MV-4-11 (cell line): Measurements from ENCODE around the gene IL16.
A peak's percentile ranks its signal among the peaks of the same experiment; 100 is the strongest.
"Not testable (repeated sequence)": the region's sequence is repeated elsewhere in the genome, so short reads cannot be mapped to it uniquely, and the experiment has no call there.

ENCODE experiments used
- DNase-seq: peaks from one replicate; lab custom pipeline; 2025; lab: John Stamatoyannopoulos, UW

IL16 gene

GRCh38 chr15:81196576-81197254 lies at the start of gene IL16:
TSS of gene IL16 (plus strand) at chr15:81196879. CDS start at chr15:81225400, 28,521 bp downstream.
- no peak for DNase-seq

DNA sequence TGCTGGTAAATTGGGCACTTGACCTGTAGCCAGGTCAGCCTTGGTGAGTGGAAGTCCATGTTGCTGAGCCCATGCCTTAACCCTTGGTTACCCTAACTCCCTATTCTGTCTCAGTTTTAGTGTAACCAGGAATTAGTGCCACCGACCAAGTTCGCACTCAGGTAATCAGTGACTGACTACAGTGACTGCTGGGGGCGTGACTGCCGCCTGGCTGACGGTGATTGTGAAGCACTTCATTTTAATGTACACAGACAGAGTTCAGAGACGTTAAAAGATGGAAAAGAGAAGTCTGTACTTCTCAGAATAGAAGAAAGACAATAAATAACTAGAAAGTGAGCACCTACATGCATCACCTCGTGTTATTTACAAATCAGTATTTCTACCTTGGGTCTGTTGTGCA lies 45.3 kb upstream of the IL16 start:
- no peak for DNase-seq

DNA sequence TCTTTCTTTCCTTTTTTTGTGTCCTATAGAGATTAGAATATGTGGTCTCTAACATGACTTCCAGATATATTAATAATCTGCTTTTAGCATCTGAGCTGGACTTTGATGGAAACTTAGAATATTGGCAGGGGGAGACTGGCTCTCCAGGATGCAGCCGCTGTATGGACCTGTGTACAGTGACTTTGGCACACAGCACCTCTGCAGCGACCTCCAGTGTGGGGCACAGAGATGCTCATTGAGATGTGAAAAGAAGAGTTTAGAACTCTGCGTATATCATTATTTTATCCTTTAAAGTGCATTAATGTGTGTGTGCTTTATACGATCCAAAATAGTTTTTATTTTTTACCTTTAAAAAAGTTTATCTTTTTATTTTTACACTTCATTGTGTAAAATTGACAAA lies 44.3 kb upstream of the IL16 start:
- DNase-seq = no peak

- no peak for DNase-seq
Measured at GRCh38 chr15:81152799-81153198, 43.9 kb upstream of the IL16 start.

GRCh38 chr15:81155375-81156218 lies 41.1 kb upstream of the IL16 start:
- peak; percentile 69 for DNase-seq

DNA sequence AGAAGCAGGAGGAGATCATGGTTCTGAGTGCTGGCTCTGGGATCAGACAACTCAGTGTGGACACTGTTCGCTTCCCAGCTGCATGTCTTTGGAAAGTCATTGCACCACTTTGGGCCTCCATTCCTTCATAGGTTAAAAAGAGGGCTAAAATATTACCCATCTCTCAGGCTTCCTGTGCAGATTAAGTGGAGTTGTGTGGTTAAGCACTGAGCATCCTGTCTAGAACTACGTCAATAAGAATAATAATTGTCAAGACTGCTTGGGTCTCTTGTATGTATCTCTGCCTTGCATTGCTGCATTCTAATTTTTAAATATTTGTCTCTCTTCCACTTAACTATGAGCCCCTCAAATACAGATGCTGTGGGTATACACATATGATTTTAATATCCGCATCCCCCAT lies 40.4 kb upstream of the IL16 start:
- no peak for DNase-seq

- no peak for DNase-seq
Measured at GRCh38 chr15:81157195-81157938, 39.3 kb upstream of the IL16 start.

- DNase-seq = no peak
Measured at GRCh38 chr15:81157939-81158223, 38.8 kb upstream of the IL16 start.

GRCh38 chr15:81158561-81158960 lies 38.1 kb upstream of the IL16 start:
- not testable (repeated sequence) for DNase-seq

DNA sequence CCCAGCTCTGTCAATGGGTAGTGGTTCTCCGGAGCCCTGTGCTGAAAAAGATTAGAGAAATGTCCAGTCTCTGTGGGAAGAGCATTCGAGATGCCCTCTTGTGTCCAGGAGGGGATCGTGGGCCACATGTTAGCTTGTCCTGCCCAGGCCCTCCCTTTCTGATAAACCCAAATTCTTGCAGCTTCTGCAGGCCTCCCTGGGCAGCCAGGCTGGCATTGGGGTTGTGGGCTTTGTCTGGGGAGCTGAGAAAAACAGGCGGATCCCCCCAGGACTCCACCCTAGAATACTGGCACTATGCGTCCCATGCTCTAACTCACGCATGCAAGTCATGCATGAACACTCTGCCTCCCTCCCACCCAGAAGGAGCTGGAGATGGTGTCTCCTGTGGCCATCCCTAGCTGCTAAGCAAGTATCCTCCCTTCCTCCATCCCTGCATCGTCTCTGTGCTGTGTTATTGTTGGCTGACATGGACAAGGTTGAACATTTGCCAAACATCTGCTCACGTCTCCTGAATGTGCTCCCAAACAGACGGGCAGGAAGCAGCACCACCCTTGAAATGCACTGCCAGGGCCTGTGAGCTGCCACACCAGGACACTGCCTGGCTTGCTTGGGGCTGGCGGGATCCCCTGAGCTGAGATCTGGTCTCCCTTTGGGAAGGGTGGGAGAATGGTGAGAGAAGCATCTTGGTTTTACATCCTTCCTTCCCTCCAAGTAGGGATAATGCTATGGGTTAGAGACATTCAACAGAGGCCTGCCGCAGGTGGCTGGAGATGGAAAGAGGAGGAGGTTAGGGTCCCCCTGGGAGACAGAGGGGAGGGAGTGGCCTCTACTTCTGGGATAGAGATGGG lies 36.1 kb upstream of the IL16 start:
- DNase-seq = no peak

DNA sequence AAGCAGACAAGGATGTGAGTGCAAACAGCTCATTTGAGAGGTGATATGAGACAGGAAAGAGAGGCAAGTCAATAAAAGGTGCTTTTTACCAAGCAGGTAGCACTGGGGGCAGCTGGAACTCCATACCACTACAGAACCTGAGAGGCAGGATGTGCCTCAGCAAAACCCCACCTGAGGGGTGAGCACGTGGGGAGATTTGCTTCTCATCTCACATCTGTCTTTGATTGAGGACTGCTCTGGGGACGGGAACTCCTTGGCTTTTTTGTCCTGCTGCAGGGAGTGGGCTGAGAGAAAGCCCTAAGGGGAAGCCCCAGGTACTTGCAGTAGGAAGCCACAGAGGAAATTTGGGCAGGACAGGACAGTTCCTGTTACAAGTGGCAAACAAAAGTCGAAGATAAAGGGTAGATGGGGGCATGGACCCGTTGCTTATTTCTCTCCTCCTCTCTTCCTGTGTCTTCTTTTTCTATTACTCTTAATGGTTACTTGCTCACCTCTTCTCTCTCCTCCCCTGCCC lies 35.5 kb upstream of the IL16 start:
- DNase-seq = no peak

- no peak for DNase-seq
Measured at GRCh38 chr15:81161851-81162250, 34.8 kb upstream of the IL16 start.

DNA sequence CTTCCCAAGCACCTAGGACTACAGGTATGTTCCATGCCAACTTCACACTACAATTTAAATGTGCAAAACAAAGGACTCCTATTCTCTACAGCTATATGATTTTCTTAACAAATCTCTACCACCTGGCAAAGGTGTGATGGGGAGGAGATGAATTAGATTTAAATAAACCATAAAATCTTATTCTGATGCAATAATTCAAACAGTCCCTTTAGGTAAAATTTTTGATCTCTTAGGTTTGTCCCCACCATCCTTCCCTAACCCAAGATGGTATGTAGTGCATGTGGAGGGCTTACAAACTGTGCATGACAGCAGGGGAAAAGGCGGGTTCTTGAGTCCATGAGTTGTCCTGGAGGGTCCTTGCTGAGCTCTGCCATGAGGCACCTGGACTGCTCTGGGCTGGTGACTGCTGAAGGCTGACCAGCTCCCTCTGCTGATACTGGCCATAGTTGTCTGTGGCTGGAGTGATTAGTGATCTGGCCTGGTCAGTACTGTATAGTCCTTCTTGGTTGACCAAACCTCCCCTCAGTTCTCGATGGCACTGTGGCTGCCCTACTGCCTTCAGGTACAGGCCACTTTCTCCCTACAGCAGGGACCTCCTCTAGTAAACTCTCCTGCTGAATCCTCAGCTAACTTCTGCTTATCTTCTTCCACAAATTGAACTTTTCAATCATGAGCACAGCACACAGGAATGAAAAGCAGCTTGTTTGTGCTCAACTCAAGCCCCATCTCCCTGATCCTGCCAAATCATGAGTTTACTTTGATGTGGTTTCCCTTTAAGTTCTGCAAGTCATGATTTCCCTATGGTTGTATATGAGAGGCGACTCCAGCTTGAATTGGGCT lies 32.5 kb upstream of the IL16 start:
- DNase-seq = no peak

- no peak for DNase-seq
Measured at GRCh38 chr15:81165535-81165934, 31.1 kb upstream of the IL16 start.

DNA sequence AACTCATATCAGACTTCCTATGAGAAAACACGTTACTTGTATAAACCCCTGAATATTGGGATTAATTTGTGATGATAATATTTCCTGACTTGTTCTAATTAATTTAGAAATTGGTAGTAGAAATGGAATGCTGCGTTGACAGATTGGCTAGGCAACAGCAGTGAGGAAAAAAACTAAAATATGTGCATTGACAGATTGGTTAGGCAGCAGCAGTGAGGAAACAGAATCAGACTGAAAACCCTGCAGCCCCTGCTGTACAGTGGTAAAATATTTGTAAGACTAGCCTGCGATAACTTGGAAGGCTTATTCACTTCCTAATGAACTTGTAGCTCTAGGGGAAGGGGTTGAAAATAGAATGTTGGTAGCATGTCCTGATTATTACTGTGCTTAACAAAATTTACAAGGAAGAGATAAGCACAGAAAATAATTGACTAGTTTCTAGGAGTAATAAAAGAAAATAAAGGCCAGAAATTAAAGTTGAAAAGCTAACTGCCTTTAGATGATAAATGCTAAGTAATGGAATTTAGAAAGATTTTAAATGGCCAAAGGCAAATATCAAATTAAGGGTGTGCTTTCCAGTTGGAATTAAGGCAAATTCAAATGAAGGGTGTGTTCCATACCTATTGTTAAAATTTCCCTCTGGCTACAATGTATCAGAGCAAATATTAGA lies 29.9 kb upstream of the IL16 start:
- DNase-seq = no peak

DNA sequence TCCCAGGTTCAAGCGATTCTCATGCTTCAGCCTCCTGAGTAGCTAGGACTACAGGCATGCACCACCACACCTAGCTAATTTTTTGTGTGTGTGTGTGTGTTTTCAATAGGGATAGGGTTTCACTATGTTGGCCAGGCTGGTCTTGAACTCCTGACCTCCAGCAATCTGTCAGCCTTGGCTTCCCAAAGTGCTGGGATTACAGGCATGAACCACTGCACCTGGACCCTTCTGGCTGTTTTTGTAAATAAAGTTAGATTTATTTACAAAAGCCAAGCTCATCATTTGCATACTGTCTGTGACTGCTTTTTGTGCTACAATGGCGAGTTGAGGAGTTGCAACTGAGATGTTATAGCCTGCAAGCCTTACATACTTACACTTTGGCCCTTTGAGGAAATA lies 28.6 kb upstream of the IL16 start:
- no peak for DNase-seq

DNA sequence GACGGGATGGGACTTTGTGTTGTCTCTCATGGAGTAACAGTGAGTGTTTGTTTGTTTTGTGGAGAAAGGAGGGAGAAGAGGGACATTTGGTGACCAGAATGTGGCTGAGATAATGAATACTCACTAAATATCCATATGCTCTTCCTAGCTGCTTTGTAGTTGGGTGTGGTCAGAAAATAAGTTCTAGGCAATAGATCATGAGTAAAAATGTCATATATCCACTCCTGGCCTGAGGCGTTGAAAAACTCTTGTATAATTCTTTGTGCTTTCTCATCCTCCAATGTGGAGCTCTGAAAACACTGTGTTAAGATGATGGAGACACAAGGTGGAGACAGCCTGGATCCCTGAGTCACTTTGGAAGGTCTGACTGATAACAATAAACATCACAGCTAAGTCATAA lies 28.0 kb upstream of the IL16 start:
- no peak for DNase-seq

DNA sequence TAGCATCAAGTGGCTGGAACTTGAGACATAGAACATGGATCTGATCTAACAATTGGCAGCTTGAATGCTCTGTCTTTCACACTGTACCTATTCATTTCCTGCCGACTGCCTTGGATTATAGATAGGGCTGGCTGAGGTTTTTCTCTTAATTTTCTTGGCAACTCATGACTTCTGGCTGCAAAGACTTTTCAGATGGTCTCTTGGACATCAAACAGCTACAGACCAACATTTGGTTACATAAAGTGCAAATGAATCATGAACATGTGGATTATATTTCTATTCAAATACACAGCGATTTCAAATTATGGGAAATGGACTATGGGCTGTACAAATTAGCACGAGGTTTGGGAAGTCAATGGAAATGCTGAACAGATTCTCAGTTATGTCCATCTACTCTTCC lies 26.2 kb upstream of the IL16 start:
- DNase-seq = no peak

DNA sequence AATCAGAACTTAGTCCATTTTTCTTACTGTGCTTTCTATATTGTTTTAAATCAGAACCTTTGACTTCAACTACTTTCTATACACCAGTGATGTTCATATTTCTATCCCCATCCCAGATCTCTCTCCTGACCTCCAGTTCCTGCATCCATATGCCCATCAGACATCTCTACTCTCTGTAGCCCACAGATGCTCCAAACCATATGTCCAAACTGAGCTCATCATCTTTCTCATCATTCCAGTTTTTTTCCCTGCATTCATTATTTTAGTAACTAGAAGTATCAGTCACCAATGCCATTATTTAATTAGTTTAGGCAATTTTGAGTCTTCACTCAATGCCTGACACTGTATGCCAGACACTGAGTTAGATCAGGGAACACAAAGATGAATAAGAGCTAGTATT lies 25.4 kb upstream of the IL16 start:
- DNase-seq = no peak

DNA sequence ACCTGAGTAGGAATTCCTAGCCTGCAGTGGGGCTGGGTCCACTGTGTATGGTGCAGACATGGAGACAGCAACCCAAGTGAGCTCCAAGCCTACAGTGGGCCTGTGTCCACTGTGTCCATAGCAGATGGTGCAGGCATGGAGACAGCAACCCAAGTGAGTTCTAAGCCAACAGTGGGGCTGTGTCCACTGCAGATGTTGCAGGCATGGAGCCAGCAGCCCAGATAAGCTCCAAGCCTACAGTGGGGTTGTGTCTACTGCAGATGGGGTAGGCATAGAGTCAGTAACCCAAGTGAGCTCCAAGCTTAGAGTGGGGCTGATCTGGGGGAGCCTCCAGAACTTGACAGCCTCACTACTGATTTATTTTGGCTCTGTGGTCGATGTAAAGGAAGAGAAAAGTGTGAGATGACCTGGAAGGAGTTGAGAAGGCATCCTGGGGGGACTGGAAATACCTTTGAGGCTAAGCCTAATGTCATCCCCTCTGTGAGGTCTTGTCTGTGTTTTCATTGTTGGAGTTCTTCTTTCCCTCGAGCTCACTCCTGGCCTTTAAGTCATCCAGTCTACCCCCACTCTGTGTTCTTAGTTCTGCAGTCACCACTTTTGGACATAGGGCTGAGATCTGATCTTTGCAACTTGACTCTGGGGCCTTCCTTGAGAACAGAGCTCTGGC lies 22.4 kb upstream of the IL16 start:
- no peak for DNase-seq
